Vagina (tissue), 2 donors: Measurements from ENCODE around the gene CEBPZOS. TPM values are rescaled to one million over a fixed set of nuclear protein-coding genes. Genes with fewer than 3 reads are reported as not detected.

Experiments used
- DNase-seq, 2 donors: peaks; one replicate each; pipeline ENCODE4 v3.0.0-alpha.2; 2017; ENCODE audit errors: extremely low spot score in 2 of 2
- H3K27ac ChIP-seq: fragments of 200-600 bp; sonication (generic); one replicate; pipeline ENCODE4 v1.5.1; 2019
- H3K27me3 ChIP-seq: fragments of 200-600 bp; sonication (generic); one replicate; pipeline ENCODE4 v1.5.1; 2019
- H3K36me3 ChIP-seq, 2 donors: fragments of 200-600 bp; sonication (generic); one replicate each; pipeline ENCODE4 v1.5.1; 2017 to 2019
- H3K4me1 ChIP-seq: fragments of 200-600 bp; sonication (generic); one replicate; pipeline ENCODE4 v1.5.1; 2019
- H3K4me3 ChIP-seq, 2 donors: fragments of 200-600 bp; sonication (generic); 1 replicate in 1 of 2; 2 replicates in 1 of 2; pipeline ENCODE4 v1.5.1; 2016 to 2019
- H3K9me3 ChIP-seq: fragments of 200-600 bp; sonication (generic); one replicate; pipeline ENCODE4 v1.5.1; 2019
- CTCF ChIP-seq, 3 experiments: fragments of 450-650 bp in 2 of 3; fragments of 200-600 bp in 1 of 3; sonication (generic) in 1 of 3; IDR thresholded peaks; one replicate each; pipeline ENCODE4 v1.5.1; 2017 to 2019; ENCODE audit warnings: antibody characterized with exemption in 3 of 3, mild to moderate bottlenecking in 2 of 3, moderate library complexity in 2 of 3
- POLR2A ChIP-seq, 2 donors: fragments of 450-650 bp; IDR thresholded peaks; one replicate each; pipeline ENCODE4 v1.6.1; 2017; ENCODE audit warnings: antibody characterized with exemption in 2 of 2, mild to moderate bottlenecking in 2 of 2, moderate library complexity in 2 of 2
- POLR2AphosphoS5 ChIP-seq, 2 donors: sonication (generic); formaldehyde crosslinking; IDR thresholded peaks; one replicate each; pipeline ENCODE4 v1.9.0; 2017; ENCODE audit warnings: antibody characterized with exemption in 2 of 2, mild to moderate bottlenecking in 2 of 2, low read depth in 1 of 2; ENCODE audit not compliant: insufficient read depth in 1 of 2
- intact Hi-C: fragments of 100-400 bp; cut with DNase I; formaldehyde crosslinking; loops from one replicate; pipeline ENCODE4 v1.15.1; 2023
- total RNA-seq: library from RNA; depleted of rRNA; stranded (reverse); fragments of >200 nt; gene quantifications from one replicate; pipeline ENCODE4 v1.2.3, GENCODE V29; 2016

The CEBPZOS gene
- total RNA-seq, 1 donor from 2014 or later = 23.6 TPM

GRCh38 chr2:37168217-37168981, 27.9 kb upstream of the CEBPZOS start:
- no peak overlapping the region for H3K27ac ChIP-seq
- TF ChIP-seq CTCF (IDR thresholded peaks at IDR 0.05) = peak; percentile 24 to 41 (median 32)
- no peak for TF ChIP-seq POLR2AphosphoS5 (IDR thresholded peaks at IDR 0.05; ENCODE audit: insufficient read depth in 1 of 2, low read depth in 1 of 2)
- no peaks in the 10 kb centered on the region for H3K4me1 ChIP-seq
- no peak for DNase-seq
- intact Hi-C loops = no loop called here
- H3K27me3 ChIP-seq = no peaks in the 10 kb centered on the region
- H3K36me3 ChIP-seq = no peaks in the 10 kb centered on the region
- H3K9me3 ChIP-seq = no peaks in the 10 kb centered on the region
- no peak overlapping the region for H3K4me3 ChIP-seq

GRCh38 chr2:37171624-37171950, 24.7 kb upstream of the CEBPZOS start:
- Histone ChIP-seq H3K27me3 (no peaks in the 10 kb centered on the region), H3K36me3 (no peaks in the 10 kb centered on the region), H3K9me3 (no peaks in the 10 kb centered on the region), H3K4me1 (no peaks in the 10 kb centered on the region), H3K4me3 (no peak overlapping the region), H3K27ac (no peak overlapping the region)
- DNase-seq = no peak
- TF ChIP-seq POLR2AphosphoS5 (IDR thresholded peaks at IDR 0.05; ENCODE audit: insufficient read depth in 1 of 2, low read depth in 1 of 2) = no peak
- intact Hi-C loops = no loop called here

- Histone ChIP-seq H3K27ac (no peak overlapping the region), H3K4me3 (no peak overlapping the region), H3K36me3 (no peaks in the 10 kb centered on the region), H3K27me3 (no peaks in the 10 kb centered on the region), H3K9me3 (no peaks in the 10 kb centered on the region), H3K4me1 (no peaks in the 10 kb centered on the region)
- DNase-seq = no peak
- no peak for TF ChIP-seq CTCF (IDR thresholded peaks at IDR 0.05)
- TF ChIP-seq POLR2A (IDR thresholded peaks at IDR 0.05) = no peak
- no peak for TF ChIP-seq POLR2AphosphoS5 (IDR thresholded peaks at IDR 0.05; ENCODE audit: insufficient read depth in 1 of 2, low read depth in 1 of 2)
- intact Hi-C loops = no loop called here
These were observed 22.6 kb upstream of the CEBPZOS start for GRCh38 chr2:37173741-37174140.

GRCh38 chr2:37180006-37180639, 16.2 kb upstream of the CEBPZOS start:
- no peak for DNase-seq
- no peak overlapping the region for H3K4me3 ChIP-seq

GRCh38 chr2:37180640-37181039, 15.7 kb upstream of the CEBPZOS start:
- Histone ChIP-seq H3K27ac (no peak overlapping the region), H3K27me3 (no peaks in the 10 kb centered on the region), H3K4me1 (peaks cover 6% of the 10 kb centered on the region), H3K36me3 (no peaks in the 10 kb centered on the region), H3K4me3 (no peak overlapping the region), H3K9me3 (no peaks in the 10 kb centered on the region)
- no peak for DNase-seq
- TF ChIP-seq POLR2A (IDR thresholded peaks at IDR 0.05) (no peak), CTCF (IDR thresholded peaks at IDR 0.05) (no peak), POLR2AphosphoS5 (IDR thresholded peaks at IDR 0.05; ENCODE audit: insufficient read depth in 1 of 2, low read depth in 1 of 2) (no peak)
- intact Hi-C loops = no loop called here

More at GRCh38 chr2:37180006-37180639, 16.2 kb upstream of the CEBPZOS start:
- TF ChIP-seq POLR2AphosphoS5 (IDR thresholded peaks at IDR 0.05; ENCODE audit: insufficient read depth in 1 of 2, low read depth in 1 of 2) (no peak), CTCF (IDR thresholded peaks at IDR 0.05) (no peak), POLR2A (IDR thresholded peaks at IDR 0.05) (no peak)
- Histone ChIP-seq H3K36me3 (no peaks in the 10 kb centered on the region), H3K27me3 (no peaks in the 10 kb centered on the region), H3K4me1 (peaks cover 6% of the 10 kb centered on the region), H3K9me3 (no peaks in the 10 kb centered on the region), H3K27ac (no peak overlapping the region)
- intact Hi-C loops = no loop called here
